ENCODE results near the gene BORCS6. TPM values are rescaled to one million over a fixed set of nuclear protein-coding genes. Genes with fewer than 3 reads are reported as not detected.

BORCS6 gene
- total RNA-seq, 1 donor from 2014 or later, result 5.5 TPM

DNA sequence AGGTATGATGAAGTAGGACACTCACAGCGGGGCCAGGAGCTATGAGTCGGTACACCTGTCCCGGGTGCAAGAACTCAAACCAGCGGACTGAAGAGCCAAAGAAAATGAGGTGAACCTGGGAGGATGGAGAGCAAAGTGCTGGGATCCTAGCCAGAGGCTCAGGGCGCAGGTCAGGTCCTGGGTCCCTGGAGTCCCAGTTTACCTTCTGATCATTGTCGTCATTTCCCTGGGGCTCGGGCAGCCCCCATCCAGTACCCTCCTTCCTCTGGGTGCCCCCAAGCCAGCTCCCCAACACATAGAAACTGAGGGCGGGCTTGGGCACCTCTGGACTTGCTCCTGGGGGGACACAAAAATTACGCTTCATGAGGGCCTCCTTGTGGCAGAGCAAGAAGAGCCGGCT lies 41.7 kb upstream of the BORCS6 start:
- TF ChIP-seq, protein P1, sequence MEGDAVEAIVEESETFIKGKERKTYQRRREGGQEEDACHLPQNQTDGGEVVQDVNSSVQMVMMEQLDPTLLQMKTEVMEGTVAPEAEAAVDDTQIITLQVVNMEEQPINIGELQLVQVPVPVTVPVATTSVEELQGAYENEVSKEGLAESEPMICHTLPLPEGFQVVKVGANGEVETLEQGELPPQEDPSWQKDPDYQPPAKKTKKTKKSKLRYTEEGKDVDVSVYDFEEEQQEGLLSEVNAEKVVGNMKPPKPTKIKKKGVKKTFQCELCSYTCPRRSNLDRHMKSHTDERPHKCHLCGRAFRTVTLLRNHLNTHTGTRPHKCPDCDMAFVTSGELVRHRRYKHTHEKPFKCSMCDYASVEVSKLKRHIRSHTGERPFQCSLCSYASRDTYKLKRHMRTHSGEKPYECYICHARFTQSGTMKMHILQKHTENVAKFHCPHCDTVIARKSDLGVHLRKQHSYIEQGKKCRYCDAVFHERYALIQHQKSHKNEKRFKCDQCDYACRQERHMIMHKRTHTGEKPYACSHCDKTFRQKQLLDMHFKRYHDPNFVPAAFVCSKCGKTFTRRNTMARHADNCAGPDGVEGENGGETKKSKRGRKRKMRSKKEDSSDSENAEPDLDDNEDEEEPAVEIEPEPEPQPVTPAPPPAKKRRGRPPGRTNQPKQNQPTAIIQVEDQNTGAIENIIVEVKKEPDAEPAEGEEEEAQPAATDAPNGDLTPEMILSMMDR (conservative IDR thresholded peaks at IDR 0.05), result no peak
- H3K36me3 Mint-ChIP-seq (ENCODE audit: low read depth), result peaks cover 23% of the 10 kb centered on the region
- DNase-seq (ENCODE audit: low read depth, low spot score), result no peak
- no peak overlapping the region for H3K27ac Mint-ChIP-seq (ENCODE audit: unreplicated experiment)
- no peak overlapping the region for H3K4me3 Mint-ChIP-seq
- H3K9me3 Mint-ChIP-seq, result no peaks in the 10 kb centered on the region
- H3K4me1 Mint-ChIP-seq, result peaks cover 10% of the 10 kb centered on the region
- H3K27me3 Mint-ChIP-seq (ENCODE audit: low read depth), result peaks cover 9% of the 10 kb centered on the region

- peaks cover 25% of the 10 kb centered on the region for H3K36me3 Mint-ChIP-seq (ENCODE audit: low read depth)
- TF ChIP-seq, protein P1 (conservative IDR thresholded peaks at IDR 0.05), result no peak
- H3K4me3 Mint-ChIP-seq, result peak overlapping the region; percentile 94
- peaks cover 37% of the 10 kb centered on the region for H3K4me1 Mint-ChIP-seq
- H3K27me3 Mint-ChIP-seq (ENCODE audit: low read depth), result peaks cover 29% of the 10 kb centered on the region
- peaks cover 2% of the 10 kb centered on the region for H3K9me3 Mint-ChIP-seq
- H3K27ac Mint-ChIP-seq (ENCODE audit: unreplicated experiment), result peak overlapping the region; percentile 86
- no peak for DNase-seq (ENCODE audit: low read depth, low spot score)
Measured at GRCh38 chr17:8227238-8227581, 37.2 kb upstream of the BORCS6 start.

DNA sequence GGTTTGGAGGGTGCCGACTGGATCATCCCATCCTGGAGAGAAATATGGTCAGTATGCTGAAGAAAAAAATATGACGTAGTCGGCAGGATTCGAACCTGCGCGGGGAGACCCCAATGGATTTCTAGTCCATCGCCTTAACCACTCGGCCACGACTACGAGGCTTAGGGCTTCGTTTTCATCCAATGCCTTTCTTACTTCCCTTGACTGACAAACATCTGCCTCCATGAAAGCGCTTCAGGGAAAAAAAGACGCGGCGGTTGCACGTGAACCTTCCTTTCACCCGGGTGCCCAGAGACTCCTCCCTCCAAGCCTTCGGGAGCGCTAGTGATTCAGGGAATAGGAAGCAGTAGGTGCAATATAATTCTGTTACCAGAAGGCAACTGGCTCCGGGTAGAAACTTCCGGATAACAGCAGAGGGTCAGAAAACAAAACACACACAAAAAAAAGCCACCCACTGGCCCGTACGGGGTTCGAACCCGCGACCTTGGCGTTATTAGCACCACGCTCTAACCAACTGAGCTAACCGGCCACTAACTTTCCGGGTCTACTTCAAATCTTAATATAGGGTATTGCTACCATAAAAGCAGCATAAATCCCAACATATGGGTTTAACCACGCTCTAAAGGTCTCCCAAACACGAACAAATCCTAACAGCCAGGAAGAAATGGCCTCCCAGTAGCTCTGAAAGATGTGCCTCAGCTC lies 36.7 kb upstream of the BORCS6 start:
- H3K9me3 Mint-ChIP-seq, result peaks cover 5% of the 10 kb centered on the region
- peak; percentile 74 for DNase-seq (ENCODE audit: low read depth, low spot score)

GRCh38 chr17:8225813-8226535 lies 36.0 kb upstream of the BORCS6 start:
- peak overlapping the region; percentile 86 for H3K27ac Mint-ChIP-seq (ENCODE audit: unreplicated experiment)
- peak; percentile 75 for DNase-seq (ENCODE audit: low read depth, low spot score)
- H3K27me3 Mint-ChIP-seq (ENCODE audit: low read depth), result peaks cover 40% of the 10 kb centered on the region
- H3K4me1 Mint-ChIP-seq, result peaks cover 45% of the 10 kb centered on the region
- TF ChIP-seq, protein P1 (conservative IDR thresholded peaks at IDR 0.05), result no peak
- peaks cover 5% of the 10 kb centered on the region for H3K9me3 Mint-ChIP-seq
- H3K4me3 Mint-ChIP-seq, result peak overlapping the region; percentile 94
- H3K36me3 Mint-ChIP-seq (ENCODE audit: low read depth), result peaks cover 32% of the 10 kb centered on the region

More for the DNA sequence above, 36.7 kb upstream of the BORCS6 start:
- peaks cover 29% of the 10 kb centered on the region for H3K36me3 Mint-ChIP-seq (ENCODE audit: low read depth)
- H3K27ac Mint-ChIP-seq (ENCODE audit: unreplicated experiment), result peak overlapping the region; percentile 86
- TF ChIP-seq, protein P1 (conservative IDR thresholded peaks at IDR 0.05), result no peak
- peaks cover 33% of the 10 kb centered on the region for H3K27me3 Mint-ChIP-seq (ENCODE audit: low read depth)
- H3K4me1 Mint-ChIP-seq, result peaks cover 41% of the 10 kb centered on the region
- H3K4me3 Mint-ChIP-seq, result peak overlapping the region; percentile 94

- peaks cover 53% of the 10 kb centered on the region for H3K4me1 Mint-ChIP-seq
- H3K4me3 Mint-ChIP-seq, result peak overlapping the region; percentile 97
- no peak overlapping the region for H3K27ac Mint-ChIP-seq (ENCODE audit: unreplicated experiment)
- peaks cover 31% of the 10 kb centered on the region for H3K36me3 Mint-ChIP-seq (ENCODE audit: low read depth)
- TF ChIP-seq, protein P1 (conservative IDR thresholded peaks at IDR 0.05), result no peak
- peaks cover 9% of the 10 kb centered on the region for H3K9me3 Mint-ChIP-seq
- peaks cover 45% of the 10 kb centered on the region for H3K27me3 Mint-ChIP-seq (ENCODE audit: low read depth)
- no peak for DNase-seq (ENCODE audit: low read depth, low spot score)
Measured at GRCh38 chr17:8224891-8225812, 35.2 kb upstream of the BORCS6 start.
